ENCODE measurements around the gene CHSY1.

CHSY1 gene

GRCh38 chr15:101149864-101150722, 101.8 kb downstream of the CHSY1 start:
- no peak for DNase-seq

GRCh38 chr15:101148881-101149664, 102.8 kb downstream of the CHSY1 start:
- DNase-seq: no peak

GRCh38 chr15:101148166-101148880, 103.5 kb downstream of the CHSY1 start:
- no peak for DNase-seq

- no peak for DNase-seq
Observed at GRCh38 chr15:101147181-101147580, 104.7 kb downstream of the CHSY1 start.

- DNase-seq: no peak
Observed at GRCh38 chr15:101146118-101146702, 105.6 kb downstream of the CHSY1 start.

- DNase-seq: no peak
Observed at GRCh38 chr15:101145362-101145761, 106.5 kb downstream of the CHSY1 start.

GRCh38 chr15:101143321-101143720, 108.5 kb downstream of the CHSY1 start:
- no peak for DNase-seq

- DNase-seq: no peak
Observed at GRCh38 chr15:101142711-101143110, 109.1 kb downstream of the CHSY1 start.

- no peak for DNase-seq
Observed at GRCh38 chr15:101141926-101142527, 109.8 kb downstream of the CHSY1 start.

- DNase-seq: no peak
Observed at GRCh38 chr15:101140697-101141065, 111.2 kb downstream of the CHSY1 start.

- DNase-seq: no peak
Observed at GRCh38 chr15:101139986-101140696, 111.7 kb downstream of the CHSY1 start.

GRCh38 chr15:101138913-101139880, 112.7 kb downstream of the CHSY1 start:
- no peak for DNase-seq

- DNase-seq: no peak
Observed at GRCh38 chr15:101138086-101138660, 113.7 kb downstream of the CHSY1 start.

- DNase-seq: no peak
Observed at GRCh38 chr15:101137312-101137940, 114.4 kb downstream of the CHSY1 start.

GRCh38 chr15:101136381-101137268, 115.2 kb downstream of the CHSY1 start:
- DNase-seq: no peak

- DNase-seq: no peak
Observed at GRCh38 chr15:101135532-101136166, 116.2 kb downstream of the CHSY1 start.

GRCh38 chr15:101134780-101135179, 117.1 kb downstream of the CHSY1 start:
- DNase-seq: no peak

- no peak for DNase-seq
Observed at GRCh38 chr15:101133751-101134261, 118.0 kb downstream of the CHSY1 start.
